ENCODE measurements around the gene CABLES1. TPM values are rescaled to one million over a fixed set of nuclear protein-coding genes. Genes with fewer than 3 reads are reported as not detected.

Gene CABLES1
- total and polyA plus RNA-seq, 2 of the 8 experiments (the other 6 are each of a cell fraction or from before 2014, with no cell fraction given) = 9.2 to 26.4 TPM

DNA sequence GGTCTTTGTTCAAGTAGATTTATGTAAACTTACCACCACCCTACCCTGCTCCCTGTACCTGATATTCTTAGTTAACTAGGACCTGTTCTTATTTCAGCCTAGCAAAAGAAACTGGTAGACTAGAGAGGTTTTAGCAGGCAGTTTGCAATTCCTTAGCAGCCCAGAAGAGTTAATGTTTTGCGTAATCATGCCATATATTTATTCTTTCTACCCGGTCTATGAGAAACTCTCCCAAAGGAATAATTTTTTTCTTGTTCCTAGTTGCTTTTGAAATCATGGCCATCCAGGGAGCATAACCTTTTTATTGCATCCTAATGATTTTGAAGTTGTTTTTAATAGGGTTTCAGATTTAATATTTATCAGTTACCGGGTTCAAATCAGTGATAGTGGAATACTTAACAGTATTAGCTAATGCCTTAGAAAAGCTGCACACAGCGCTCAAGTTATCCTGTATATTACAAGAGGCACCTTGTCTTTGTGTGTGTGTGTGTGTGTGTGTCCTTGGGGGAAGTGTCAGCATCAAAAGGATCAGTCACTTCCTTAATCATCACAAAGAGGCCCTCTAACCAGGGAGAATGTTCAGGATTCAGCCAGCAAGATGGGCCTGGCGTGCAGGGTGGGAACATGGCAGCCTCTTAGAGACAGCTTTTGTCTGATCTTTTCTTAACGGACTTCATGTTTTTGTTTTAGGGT, 52.9 kb downstream of the CABLES1 start:
- no peak overlapping the region for H3K23ac ChIP-seq (ENCODE audit: insufficient read length)
- FAIRE-seq (no peak), DNase-seq (ENCODE audit: low read depth in 1 of 2, low spot score in 2 of 2) (no peak)
- no peak overlapping the region for H2BK15ac ChIP-seq (ENCODE audit: low read length)
- H2BK20ac ChIP-seq (ENCODE audit: low read length) = no peak overlapping the region
- 90% methylated on average over 6 of the region's 6 CpGs; no CpG with 5 or more reads in 1 of the 2 experiments for WGBS, 2 experiments (ENCODE audit: extremely low coverage in 1 of 2, insufficient coverage in 1 of 2, insufficient read length in 1 of 2, insufficient replicate concordance in 2 of 2, low coverage in 1 of 2, low lambda C conversion rate in 2 of 2, missing lambda C conversion rate in 1 of 2)
- H3K27ac ChIP-seq (ENCODE audit: low read depth, low read length) = no peak overlapping the region
- H4K91ac ChIP-seq (replicated peaks; ENCODE audit: insufficient read length, low read length) = no peak overlapping the region
- H3K79me2 ChIP-seq (ENCODE audit: control insufficient read depth in 1 of 2, insufficient read depth in 2 of 2, low read length in 2 of 2) = peaks cover 0 to 37% of the 10 kb centered on the region in 2 experiments; a peak in 2 of 4 replicates
- H3K9me3 ChIP-seq (ENCODE audit: insufficient read depth in 2 of 2, low read depth in 1 of 2, low read length in 1 of 2) = no peaks in the 10 kb centered on the region
- H2BK120ac ChIP-seq (replicated peaks; ENCODE audit: low read depth, low read length) = no peak overlapping the region
- H3K9ac ChIP-seq (replicated peaks in 1 of 4; ENCODE audit: extremely low read depth in 1 of 4, low read depth in 3 of 4, low read length in 3 of 4) = no peak overlapping the region; a peak in 1 of 7 replicates
- H3K4me2 ChIP-seq (ENCODE audit: insufficient read depth in 1 of 2, low read depth in 2 of 2, low read length in 2 of 2) = no peak overlapping the region
- ChIA-PET CTCF (ENCODE audit: partially characterized antibody) (no interaction called here), POLR2A (ENCODE audit: partially characterized antibody) (no interaction called here)
- no peak overlapping the region for H4K5ac ChIP-seq (ENCODE audit: insufficient read length, low read depth, low read length)
- no peak overlapping the region for H3K56ac ChIP-seq (replicated peaks; ENCODE audit: insufficient read length, low read depth, low read length)
- no peak overlapping the region for H2BK5ac ChIP-seq (ENCODE audit: low read depth, low read length)
- peaks cover 0 to 3% (median 2%) of the 10 kb centered on the region in 4 experiments; a peak in 1 of 8 replicates for H3K36me3 ChIP-seq (ENCODE audit: control insufficient read depth in 2 of 4, insufficient read depth in 4 of 4, low read length in 3 of 4)
- H3K4me3 ChIP-seq (ENCODE audit: extremely low read depth in 1 of 4, insufficient read depth in 2 of 4, low read depth in 3 of 4, low read length in 4 of 4) = no peak overlapping the region
- H2AK5ac ChIP-seq (ENCODE audit: low read depth, low read length) = no peak overlapping the region
- no peaks in the 10 kb centered on the region for H4K20me1 ChIP-seq (replicated peaks in 1 of 2; ENCODE audit: control insufficient read depth in 1 of 2, insufficient read depth in 2 of 2, low read length in 2 of 2)
- peaks cover 11% of the 10 kb centered on the region; the same call in 1 of the 2 replicates for H3K79me1 ChIP-seq (ENCODE audit: low read depth, low read length)
- no peak overlapping the region for H4K8ac ChIP-seq (ENCODE audit: extremely low read depth, insufficient read depth, low read length)
- H3K23me2 ChIP-seq (ENCODE audit: low read depth, low read length) = no peaks in the 10 kb centered on the region; the same call in 1 of the 2 replicates
- no peaks in the 10 kb centered on the region for H3K27me3 ChIP-seq (replicated peaks in 1 of 4; ENCODE audit: control insufficient read depth in 3 of 4, extremely low read depth in 1 of 4, insufficient read depth in 3 of 4, low read length in 3 of 4)
- peaks cover 0 to 13% (median 1%) of the 10 kb centered on the region in 4 experiments; a peak in 6 of 7 replicates for H3K4me1 ChIP-seq (replicated peaks in 1 of 4; ENCODE audit: control insufficient read depth in 3 of 4, insufficient read depth in 4 of 4, low read length in 3 of 4)
- no peak overlapping the region for H3K14ac ChIP-seq (ENCODE audit: insufficient read length)
- H2BK12ac ChIP-seq (ENCODE audit: low read depth, low read length) = no peak overlapping the region
- no peak overlapping the region for H3K4ac ChIP-seq (replicated peaks; ENCODE audit: insufficient read length, low read depth, low read length)
- H3K18ac ChIP-seq (ENCODE audit: extremely low read depth, low read length) = no peak overlapping the region
- no peak overlapping the region for H2AFZ ChIP-seq (ENCODE audit: low read length)
- no peak for TF ChIP-seq HDAC2 (IDR thresholded peaks at IDR 0.05; ENCODE audit: borderline replicate concordance in 1 of 2, low read depth in 2 of 2, low read length in 2 of 2)
- TF ChIP-seq, protein P1, sequence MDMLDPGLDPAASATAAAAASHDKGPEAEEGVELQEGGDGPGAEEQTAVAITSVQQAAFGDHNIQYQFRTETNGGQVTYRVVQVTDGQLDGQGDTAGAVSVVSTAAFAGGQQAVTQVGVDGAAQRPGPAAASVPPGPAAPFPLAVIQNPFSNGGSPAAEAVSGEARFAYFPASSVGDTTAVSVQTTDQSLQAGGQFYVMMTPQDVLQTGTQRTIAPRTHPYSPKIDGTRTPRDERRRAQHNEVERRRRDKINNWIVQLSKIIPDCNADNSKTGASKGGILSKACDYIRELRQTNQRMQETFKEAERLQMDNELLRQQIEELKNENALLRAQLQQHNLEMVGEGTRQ (IDR thresholded peaks at IDR 0.05; ENCODE audit: low read length) = no peak
- TF ChIP-seq SAP30 (IDR thresholded peaks at IDR 0.05; ENCODE audit: insufficient read depth, insufficient replicate concordance, low read length) = no peak
- TF ChIP-seq RAD21 (IDR thresholded peaks at IDR 0.05 in 1 of 2, conservative IDR thresholded peaks at IDR 0.05 in 1 of 2; ENCODE audit: low read depth in 2 of 2, low read length in 2 of 2) = no peak
- no peak for TF ChIP-seq CEBPB (IDR thresholded peaks at IDR 0.05; ENCODE audit: low read depth, low read length)
- no peak for TF ChIP-seq BCL11A (IDR thresholded peaks at IDR 0.05; ENCODE audit: low read depth in 2 of 2, low read length in 2 of 2)
- TF ChIP-seq SIN3A (conservative IDR thresholded peaks at IDR 0.05 in 1 of 2, IDR thresholded peaks at IDR 0.05 in 1 of 2; ENCODE audit: low read depth in 1 of 2, low read length in 2 of 2) = no peak
- no peak for TF ChIP-seq CHD1 (IDR thresholded peaks at IDR 0.05; ENCODE audit: low read depth, low read length)
